HG03342 (cell line): ENCODE results near the gene CTNNA1.
A peak's percentile ranks its signal among the peaks of the same experiment; 100 is the strongest.
"Not testable (repeated sequence)": the region's sequence is repeated elsewhere in the genome, so short reads cannot be mapped to it uniquely, and the experiment has no call there.

Experiments used
- ATAC-seq: cut with Tn5 transposase; IDR thresholded peaks from one replicate; pipeline ENCODE4 v1.9.1; 2021; ENCODE audit warnings: mild to moderate bottlenecking, moderate library complexity; ENCODE audit not compliant: unreplicated experiment

Gene CTNNA1

GRCh38 chr5:138724470-138725146 is 28.6 kb upstream of the CTNNA1 start:
- ATAC-seq: no peak

- no peak for ATAC-seq
These were observed 27.9 kb upstream of the CTNNA1 start for GRCh38 chr5:138725153-138725817.

GRCh38 chr5:138725818-138726416 is 27.3 kb upstream of the CTNNA1 start:
- no peak for ATAC-seq

- no peak for ATAC-seq
These were observed 26.4 kb upstream of the CTNNA1 start for GRCh38 chr5:138726848-138727247.

- ATAC-seq: not testable (repeated sequence)
These were observed 22.7 kb upstream of the CTNNA1 start for GRCh38 chr5:138730496-138730895.

GRCh38 chr5:138732466-138732865 is 20.8 kb upstream of the CTNNA1 start:
- no peak for ATAC-seq

- ATAC-seq: no peak
These were observed 20.3 kb upstream of the CTNNA1 start for GRCh38 chr5:138732933-138733332.

- no peak for ATAC-seq
These were observed 19.7 kb upstream of the CTNNA1 start for GRCh38 chr5:138733509-138733908.

- no peak for ATAC-seq
These were observed 16.9 kb upstream of the CTNNA1 start for GRCh38 chr5:138736293-138736692.

GRCh38 chr5:138737494-138738265 is 15.5 kb upstream of the CTNNA1 start:
- ATAC-seq: no peak

- no peak for ATAC-seq
These were observed 14.8 kb upstream of the CTNNA1 start for GRCh38 chr5:138738399-138738798.

GRCh38 chr5:138739938-138740337 is 13.3 kb upstream of the CTNNA1 start:
- ATAC-seq: no peak

- no peak for ATAC-seq
These were observed 9.7 kb upstream of the CTNNA1 start for GRCh38 chr5:138743484-138743883.

GRCh38 chr5:138745268-138745667 is 8.0 kb upstream of the CTNNA1 start:
- ATAC-seq: no peak

- ATAC-seq: no peak
These were observed 4.6 kb upstream of the CTNNA1 start for GRCh38 chr5:138748630-138749081.

- ATAC-seq: not testable (repeated sequence)
These were observed 1.9 kb upstream of the CTNNA1 start for GRCh38 chr5:138751344-138751743.

GRCh38 chr5:138752341-138752950 is 779 bp upstream of the CTNNA1 start:
- no peak for ATAC-seq

- peak; percentile 23 for ATAC-seq
These were observed 821 bp downstream of the CTNNA1 start for GRCh38 chr5:138753794-138754698.

GRCh38 chr5:138754699-138755057 is 1.5 kb downstream of the CTNNA1 start:
- no peak for ATAC-seq
